Epithelial cell of esophagus (primary cell): ENCODE data around the gene SLC12A4.

Experiments
- DNase-seq: peaks from one replicate; pipeline ENCODE4 v3.0.0; 2010; ENCODE audit warnings: low read depth
- H3K4me3 ChIP-seq: 2 replicates; pipeline ENCODE4 v1.5.1; 2011; ENCODE audit warnings: mild to moderate bottlenecking, low read length, control low read depth
- CTCF ChIP-seq: IDR thresholded peaks from 2 replicates; pipeline ENCODE4 v1.5.1; 2011; ENCODE audit warnings: low read depth, mild to moderate bottlenecking, low read length, control low read depth, inconsistent platforms; ENCODE audit not compliant: insufficient read depth; ENCODE audit errors: missing control alignments

Gene SLC12A4

DNA sequence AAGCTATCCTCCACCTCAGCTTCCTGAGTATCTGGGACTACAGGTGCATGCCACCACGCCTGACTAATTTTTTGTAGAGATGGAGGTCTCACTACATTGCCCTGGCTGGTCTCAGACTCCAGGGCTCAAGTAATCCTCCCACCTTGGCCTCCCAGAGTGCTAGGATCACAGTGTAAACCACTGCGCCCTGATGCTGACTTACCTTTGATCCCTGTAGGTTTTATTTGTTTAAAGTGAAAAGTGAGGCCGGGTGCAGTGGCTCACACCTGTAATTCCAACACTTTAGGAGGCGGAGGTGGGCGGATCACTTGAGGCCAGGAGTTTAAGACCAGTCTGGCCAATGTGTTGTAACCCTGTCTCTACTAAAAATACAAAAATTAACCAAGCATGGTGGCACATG, 66.7 kb downstream of the SLC12A4 start:
- TF ChIP-seq CTCF, result no peak
- H3K4me3 ChIP-seq, result no peak overlapping the region
- DNase-seq, result no peak

- no peak overlapping the region for H3K4me3 ChIP-seq
- no peak for TF ChIP-seq CTCF
- DNase-seq, result peak; percentile 22
Measured at GRCh38 chr16:67897231-67897630, 71.2 kb downstream of the SLC12A4 start.

- peak overlapping the region; percentile 88 for H3K4me3 ChIP-seq
- no peak for TF ChIP-seq CTCF
- DNase-seq, result peak; percentile 50
Measured at GRCh38 chr16:67893743-67894399, 74.6 kb downstream of the SLC12A4 start.
